Measurements from ENCODE around the gene ZMYM4.
"Not testable (repeated sequence)": the region's sequence is repeated elsewhere in the genome, so short reads cannot be mapped to it uniquely, and the experiment has no call there.

- TF ChIP-seq EZH2 (IDR thresholded peaks at IDR 0.05); POLR2AphosphoS5 (IDR thresholded peaks at IDR 0.05; ENCODE audit: borderline replicate concordance, low read depth, low read length): not testable (repeated sequence)
Measured at GRCh38 chr1:35331618-35332017, 63.1 kb downstream of the ZMYM4 start.

Data from SK-N-MC (cell line).